CD4-positive, alpha-beta T cell (primary cell): ENCODE results near the gene SH3BP5L. TPM values are rescaled to one million over a fixed set of nuclear protein-coding genes. Genes with fewer than 3 reads are reported as not detected.

Experiments
- ATAC-seq: fragments of 200-7000 bp; cut with Tn5 transposase; one replicate; pipeline ENCODE4 v1.10.0; 2022; ENCODE audit warnings: mild to moderate bottlenecking; ENCODE audit not compliant: poor library complexity
- CTCF ChIA-PET: fragments of 350-600 bp; sonication (Branson Sonifier 250); formaldehyde crosslinking; loops from one replicate; lab custom pipeline; 2021; ENCODE audit warnings: antibody characterized with exemption, inconsistent platforms; lab: Charles Lee
- POLR2A ChIA-PET: fragments of 350-600 bp; sonication (Branson Sonifier 250); formaldehyde crosslinking; loops from one replicate; lab custom pipeline; 2021; ENCODE audit warnings: antibody characterized with exemption, inconsistent platforms; lab: Charles Lee
- DNase-seq, 14 experiments: peaks; one replicate each; pipeline ENCODE4 v3.0.0-alpha.2; 2013 to 2020; ENCODE audit warnings: mixed read lengths in 2 of 14
- H3K27ac ChIP-seq, 2 donors: one replicate each; pipeline versions ENCODE4 v1.5.1 to v1.7.0; 2013; ENCODE audit warnings: low read length in 2 of 2, low read depth in 1 of 2, mild to moderate bottlenecking in 1 of 2
- H3K27me3 ChIP-seq, 2 experiments: 1 replicate in 1 of 2; 2 replicates in 1 of 2; pipeline versions ENCODE4 v1.6.1 to v1.7.0; 2013; ENCODE audit warnings: low read length in 2 of 2, control low read depth in 1 of 2, mild to moderate bottlenecking in 1 of 2, moderate library complexity in 1 of 2; ENCODE audit not compliant: insufficient read depth in 2 of 2, control insufficient read depth in 1 of 2
- H3K36me3 ChIP-seq: one replicate; pipeline ENCODE4 v1.6.1; 2013; ENCODE audit warnings: low read length, control low read depth; ENCODE audit not compliant: insufficient read depth
- H3K4me1 ChIP-seq: one replicate; pipeline ENCODE4 v1.6.1; 2013; ENCODE audit warnings: low read length, control low read depth; ENCODE audit not compliant: insufficient read depth
- H3K4me3 ChIP-seq: one replicate; pipeline ENCODE4 v1.5.1; 2013; ENCODE audit warnings: mild to moderate bottlenecking, low read length, moderate library complexity
- H3K9me3 ChIP-seq, 2 experiments: 1 replicate in 1 of 2; 2 replicates in 1 of 2; pipeline versions ENCODE4 v1.6.1 to v1.7.0; 2013; ENCODE audit warnings: low read length in 2 of 2, mild to moderate bottlenecking in 2 of 2, control low read depth in 1 of 2, moderate library complexity in 1 of 2; ENCODE audit not compliant: control insufficient read depth in 1 of 2, insufficient read depth in 1 of 2
- H3K27ac Mint-ChIP-seq: one replicate; pipeline ENCODE4 v1.8.0; 2020; ENCODE audit warnings: mixed read lengths
- H3K27me3 Mint-ChIP-seq: one replicate; pipeline ENCODE4 v1.8.0; 2021; ENCODE audit warnings: mixed read lengths
- H3K36me3 Mint-ChIP-seq: one replicate; pipeline ENCODE4 v1.8.0; 2021; ENCODE audit warnings: low read depth, mixed read lengths
- H3K4me1 Mint-ChIP-seq: one replicate; pipeline ENCODE4 v1.8.0; 2021; ENCODE audit warnings: low read depth, mixed read lengths
- H3K4me3 Mint-ChIP-seq: one replicate; pipeline ENCODE4 v1.8.0; 2020; ENCODE audit warnings: mild to moderate bottlenecking, mixed read lengths
- H3K9me3 Mint-ChIP-seq: one replicate; pipeline ENCODE4 v1.8.0; 2020; ENCODE audit warnings: mixed read lengths
- intact Hi-C, 2 experiments: fragments of 100-400 bp; cut with DNase I in 1 of 2; cut with micrococcal nuclease in 1 of 2; formaldehyde crosslinking; loops; one replicate each; pipeline versions ENCODE4 v1.15.1 to v1.9.0; 2023 to 2025; cut with DNase I, micrococcal nuclease
- total RNA-seq, 174 experiments: library from RNA in 2 of 174; stranded (reverse) in 2 of 174; gene quantifications; one replicate each; pipeline ENCODE4 v1.2.3 and lab custom pipeline; 2021 to 2026
- TF ChIP-seq, protein P1 (sequence below): fragments of 200-600 bp; IDR thresholded peaks from one replicate; pipeline ENCODE4 v1.8.0; 2022; ENCODE audit warnings: antibody characterized with exemption, mild to moderate bottlenecking

SH3BP5L gene
- total RNA-seq, 2 experiments from 2014 or later: 21.7 to 25.2 TPM

DNA sequence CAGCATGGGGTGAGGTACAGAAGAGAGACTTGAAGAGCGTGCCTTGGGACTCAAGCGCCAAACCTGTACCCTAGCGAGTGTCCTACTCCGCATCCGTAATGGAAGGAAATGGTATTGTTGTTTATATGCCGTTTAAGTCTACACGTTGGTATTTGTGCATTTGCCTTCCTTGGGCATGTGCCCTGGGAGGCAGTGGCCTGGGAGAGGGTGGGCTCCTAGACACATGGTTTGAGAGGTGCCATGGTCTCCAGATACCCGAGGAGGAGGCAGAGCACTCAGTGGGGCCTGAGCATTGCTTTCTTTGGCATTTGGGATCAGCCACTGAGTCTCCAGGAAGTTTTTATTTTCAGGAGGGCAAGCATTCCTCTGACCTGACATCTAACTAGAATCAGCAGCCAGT is 18.8 kb upstream of the SH3BP5L start:
- ATAC-seq (no peak), DNase-seq (peak in 1 of 14 experiments; percentile 15)
- H3K27me3 ChIP-seq: no peaks in the 10 kb centered on the region
- no peaks in the 10 kb centered on the region for H3K9me3 Mint-ChIP-seq
- H3K27me3 Mint-ChIP-seq: no peaks in the 10 kb centered on the region
- intact Hi-C loops: no loop called here
- H3K9me3 ChIP-seq: no peaks in the 10 kb centered on the region
- ChIA-PET POLR2A (interaction anchor here (0.7 kb wide), 1 partner anchor 14 kb away, joined by 4 read pairs; the partner anchor contains the start of gene ZNF692), CTCF (no interaction called here)
- no peak overlapping the region for H3K4me3 Mint-ChIP-seq
- H3K4me3 ChIP-seq: no peak overlapping the region
- peaks cover 59% of the 10 kb centered on the region for H3K36me3 ChIP-seq
- peaks cover 21% of the 10 kb centered on the region for H3K4me1 Mint-ChIP-seq
- TF ChIP-seq, protein P1, sequence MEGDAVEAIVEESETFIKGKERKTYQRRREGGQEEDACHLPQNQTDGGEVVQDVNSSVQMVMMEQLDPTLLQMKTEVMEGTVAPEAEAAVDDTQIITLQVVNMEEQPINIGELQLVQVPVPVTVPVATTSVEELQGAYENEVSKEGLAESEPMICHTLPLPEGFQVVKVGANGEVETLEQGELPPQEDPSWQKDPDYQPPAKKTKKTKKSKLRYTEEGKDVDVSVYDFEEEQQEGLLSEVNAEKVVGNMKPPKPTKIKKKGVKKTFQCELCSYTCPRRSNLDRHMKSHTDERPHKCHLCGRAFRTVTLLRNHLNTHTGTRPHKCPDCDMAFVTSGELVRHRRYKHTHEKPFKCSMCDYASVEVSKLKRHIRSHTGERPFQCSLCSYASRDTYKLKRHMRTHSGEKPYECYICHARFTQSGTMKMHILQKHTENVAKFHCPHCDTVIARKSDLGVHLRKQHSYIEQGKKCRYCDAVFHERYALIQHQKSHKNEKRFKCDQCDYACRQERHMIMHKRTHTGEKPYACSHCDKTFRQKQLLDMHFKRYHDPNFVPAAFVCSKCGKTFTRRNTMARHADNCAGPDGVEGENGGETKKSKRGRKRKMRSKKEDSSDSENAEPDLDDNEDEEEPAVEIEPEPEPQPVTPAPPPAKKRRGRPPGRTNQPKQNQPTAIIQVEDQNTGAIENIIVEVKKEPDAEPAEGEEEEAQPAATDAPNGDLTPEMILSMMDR: no peak
- H3K27ac ChIP-seq: no peak overlapping the region
- no peak overlapping the region for H3K27ac Mint-ChIP-seq
- peaks cover 45% of the 10 kb centered on the region for H3K36me3 Mint-ChIP-seq
- H3K4me1 ChIP-seq: peaks cover 20% of the 10 kb centered on the region

GRCh38 chr1:248843687-248844086 is 18.0 kb upstream of the SH3BP5L start:
- H3K36me3 ChIP-seq: peaks cover 51% of the 10 kb centered on the region
- no peaks in the 10 kb centered on the region for H3K27me3 Mint-ChIP-seq
- no peak overlapping the region for H3K4me3 Mint-ChIP-seq
- ATAC-seq (no peak), DNase-seq (no peak)
- H3K9me3 Mint-ChIP-seq: no peaks in the 10 kb centered on the region
- peaks cover 28% of the 10 kb centered on the region for H3K4me1 ChIP-seq
- H3K27ac ChIP-seq: no peak overlapping the region
- peaks cover 42% of the 10 kb centered on the region for H3K36me3 Mint-ChIP-seq
- ChIA-PET POLR2A (no interaction called here), CTCF (no interaction called here)
- H3K27me3 ChIP-seq: no peaks in the 10 kb centered on the region
- no peaks in the 10 kb centered on the region for H3K9me3 ChIP-seq
- H3K27ac Mint-ChIP-seq: no peak overlapping the region
- H3K4me1 Mint-ChIP-seq: peaks cover 30% of the 10 kb centered on the region
- H3K4me3 ChIP-seq: no peak overlapping the region
- intact Hi-C loops: no loop called here
- TF ChIP-seq, protein P1: no peak

GRCh38 chr1:248842781-248843331 is 17.1 kb upstream of the SH3BP5L start:
- H3K4me3 ChIP-seq: no peak overlapping the region
- H3K36me3 Mint-ChIP-seq: peaks cover 37% of the 10 kb centered on the region
- peaks cover 30% of the 10 kb centered on the region for H3K4me1 Mint-ChIP-seq
- H3K4me1 ChIP-seq: peaks cover 29% of the 10 kb centered on the region
- intact Hi-C loops: no loop called here
- H3K9me3 ChIP-seq: no peaks in the 10 kb centered on the region
- no peak overlapping the region for H3K4me3 Mint-ChIP-seq
- H3K36me3 ChIP-seq: peaks cover 42% of the 10 kb centered on the region
- ChIA-PET POLR2A (no interaction called here), CTCF (interaction anchor here (7.7 kb wide), 1 partner anchor 16 kb away, joined by 65 read pairs; the partner anchor contains the start of gene ZNF692)
- H3K9me3 Mint-ChIP-seq: no peaks in the 10 kb centered on the region
- DNase-seq (peak in 1 of 14 experiments; percentile 24), ATAC-seq (no peak)
- TF ChIP-seq, protein P1: no peak
- no peak overlapping the region for H3K27ac Mint-ChIP-seq
- no peaks in the 10 kb centered on the region for H3K27me3 Mint-ChIP-seq
- H3K27me3 ChIP-seq: no peaks in the 10 kb centered on the region
- H3K27ac ChIP-seq: no peak overlapping the region
